ENCODE results near the gene MORN1.
"Not testable (repeated sequence)": the region's sequence is repeated elsewhere in the genome, so short reads cannot be mapped to it uniquely, and the experiment has no call there.

The MORN1 gene

GRCh38 chr1:2391041-2391930 lies at the start of gene MORN1, which contains the start of gene RER1:
Gene MORN1, minus strand, starts transcription at chr1:2391554. Its CDS starts 21 bp downstream, at chr1:2391533.
Gene RER1, plus strand, starts transcription at chr1:2391841. Its CDS starts 3,950 bp downstream, at chr1:2395791.
- Histone ChIP-seq H3F3A (ENCODE audit: control insufficient read depth, insufficient read depth) (peaks cover 28% of the 10 kb centered on the region), H3K4me3 (ENCODE audit: low read length) (peak within 1 kb of the TSS; percentile 96), H3K9me2 (replicated peaks; ENCODE audit: control insufficient read depth, low read length) (no peaks in the 10 kb centered on the region), H3K9me3 (ENCODE audit: control insufficient read depth, insufficient read depth, low read length) (no peaks in the 10 kb centered on the region), H3K27me3 (ENCODE audit: control insufficient read depth, low read length) (no peaks in the 10 kb centered on the region), H3K36me3 (ENCODE audit: control insufficient read depth, low read length) (peaks cover 68% of the 10 kb centered on the region), H3K4me2 (ENCODE audit: low read length) (peak within 1 kb of the TSS; percentile 94), H3K79me2 (ENCODE audit: control insufficient read depth, low read length) (peaks cover 68% of the 10 kb centered on the region), H4K20me1 (ENCODE audit: control insufficient read depth, insufficient read depth, low read depth, low read length) (peaks cover 18% of the 10 kb centered on the region; the same call in 1 of the 2 replicates), H3K4me1 (ENCODE audit: control insufficient read depth, low read length) (peaks cover 60% of the 10 kb centered on the region), H3K27ac (ENCODE audit: low read depth, low read length) (peak within 1 kb of the TSS; percentile 96)
- TF ChIP-seq EZH2phosphoT487 (IDR thresholded peaks at IDR 0.05; ENCODE audit: borderline replicate concordance, low read length) (no peak), CTCF (IDR thresholded peaks at IDR 0.05; ENCODE audit: low read depth, low read length, poor library complexity, severe bottlenecking) (no peak)

- H3K9me3 ChIP-seq (ENCODE audit: control insufficient read depth, insufficient read depth, low read length); H3K4me1 ChIP-seq (ENCODE audit: control insufficient read depth, low read length); H3K79me2 ChIP-seq (ENCODE audit: control insufficient read depth, low read length); H3K36me3 ChIP-seq (ENCODE audit: control insufficient read depth, low read length); H4K20me1 ChIP-seq (ENCODE audit: control insufficient read depth, insufficient read depth, low read depth, low read length); H3K4me3 ChIP-seq (ENCODE audit: low read length); H3K27ac ChIP-seq (ENCODE audit: low read depth, low read length); H3K27me3 ChIP-seq (ENCODE audit: control insufficient read depth, low read length); H3K4me2 ChIP-seq (ENCODE audit: low read length); H3F3A ChIP-seq (ENCODE audit: control insufficient read depth, insufficient read depth); H3K9me2 ChIP-seq (replicated peaks; ENCODE audit: control insufficient read depth, low read length): not testable (repeated sequence)
These were observed 49.0 kb upstream of the MORN1 start for GRCh38 chr1:2440346-2440745.

- TF ChIP-seq EZH2phosphoT487 (IDR thresholded peaks at IDR 0.05; ENCODE audit: borderline replicate concordance, low read length) (no peak), CTCF (IDR thresholded peaks at IDR 0.05; ENCODE audit: low read depth, low read length, poor library complexity, severe bottlenecking) (no peak)
- Histone ChIP-seq H4K20me1 (ENCODE audit: control insufficient read depth, insufficient read depth, low read depth, low read length) (no peaks in the 10 kb centered on the region), H3K4me1 (ENCODE audit: control insufficient read depth, low read length) (no peaks in the 10 kb centered on the region)
These were observed 48.0 kb upstream of the MORN1 start for GRCh38 chr1:2439369-2439768.

DNA sequence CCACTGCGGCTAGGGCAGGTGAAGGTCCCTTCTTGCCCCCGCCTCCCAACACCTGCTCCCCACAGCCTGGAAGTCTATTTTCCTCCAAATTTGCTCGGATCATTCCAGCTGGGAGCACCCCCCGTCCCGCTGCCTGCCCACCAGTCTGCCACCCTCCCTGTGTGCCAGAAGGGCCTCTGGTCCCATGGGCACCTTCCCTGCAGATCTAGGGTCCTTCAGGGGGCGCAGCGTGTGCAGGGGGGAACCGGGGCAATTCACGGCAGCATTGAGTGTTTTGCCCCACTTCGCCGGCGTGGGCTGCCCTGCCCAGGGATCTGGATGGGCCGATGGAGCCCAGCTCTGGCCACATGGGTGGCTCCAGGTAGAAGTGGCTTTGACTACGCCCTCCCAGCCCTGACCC lies 47.3 kb upstream of the MORN1 start:
- Histone ChIP-seq H3F3A (ENCODE audit: control insufficient read depth, insufficient read depth) (no peaks in the 10 kb centered on the region), H3K9me2 (replicated peaks; ENCODE audit: control insufficient read depth, low read length) (no peaks in the 10 kb centered on the region), H3K79me2 (ENCODE audit: control insufficient read depth, low read length) (no peaks in the 10 kb centered on the region), H3K36me3 (ENCODE audit: control insufficient read depth, low read length) (no peaks in the 10 kb centered on the region), H3K27me3 (ENCODE audit: control insufficient read depth, low read length) (no peaks in the 10 kb centered on the region), H3K4me1 (ENCODE audit: control insufficient read depth, low read length) (no peaks in the 10 kb centered on the region), H3K27ac (ENCODE audit: low read depth, low read length) (no peak overlapping the region), H4K20me1 (ENCODE audit: control insufficient read depth, insufficient read depth, low read depth, low read length) (no peaks in the 10 kb centered on the region), H3K4me2 (ENCODE audit: low read length) (no peak overlapping the region), H3K4me3 (ENCODE audit: low read length) (no peak overlapping the region), H3K9me3 (ENCODE audit: control insufficient read depth, insufficient read depth, low read length) (no peaks in the 10 kb centered on the region)
- TF ChIP-seq EZH2phosphoT487 (IDR thresholded peaks at IDR 0.05; ENCODE audit: borderline replicate concordance, low read length) (no peak), CTCF (IDR thresholded peaks at IDR 0.05; ENCODE audit: low read depth, low read length, poor library complexity, severe bottlenecking) (no peak)

More at GRCh38 chr1:2439369-2439768, 48.0 kb upstream of the MORN1 start:
- Histone ChIP-seq H3K9me3 (ENCODE audit: control insufficient read depth, insufficient read depth, low read length) (no peaks in the 10 kb centered on the region), H3K4me3 (ENCODE audit: low read length) (no peak overlapping the region), H3K4me2 (ENCODE audit: low read length) (no peak overlapping the region), H3K79me2 (ENCODE audit: control insufficient read depth, low read length) (no peaks in the 10 kb centered on the region), H3K27ac (ENCODE audit: low read depth, low read length) (no peak overlapping the region), H3F3A (ENCODE audit: control insufficient read depth, insufficient read depth) (no peaks in the 10 kb centered on the region), H3K9me2 (replicated peaks; ENCODE audit: control insufficient read depth, low read length) (no peaks in the 10 kb centered on the region), H3K27me3 (ENCODE audit: control insufficient read depth, low read length) (no peaks in the 10 kb centered on the region), H3K36me3 (ENCODE audit: control insufficient read depth, low read length) (no peaks in the 10 kb centered on the region)
